SK-MEL-5 (cell line): Measurements from ENCODE around the gene DOCK10. TPM values are rescaled to one million over a fixed set of nuclear protein-coding genes. Genes with fewer than 3 reads are reported as not detected.
A peak's percentile ranks its signal among the peaks of the same experiment; 100 is the strongest.

ENCODE experiments used
- DNase-seq: peaks from one replicate; pipeline ENCODE4 v3.0.0-alpha.2; 2016; ENCODE audit warnings: low read depth, low spot score
- in situ Hi-C: cut with HindIII; loops from 2 replicates; pipeline ENCODE4 v1.10.0; 2016; ENCODE audit warnings: low sequenced_read_pairs, high pct_unique_total_duplicates, low pct_unique_long_range_greater_than_20kb
- total RNA-seq: library from RNA; depleted of rRNA; stranded (reverse); fragments of >200 nt; shearing (Covaris generic); gene quantifications from 2 replicates; pipeline ENCODE4 v1.2.3, GENCODE V29; 2014

The DOCK10 gene
- total RNA-seq, 1 experiment from 2014 or later, result 37.5 TPM

DNA sequence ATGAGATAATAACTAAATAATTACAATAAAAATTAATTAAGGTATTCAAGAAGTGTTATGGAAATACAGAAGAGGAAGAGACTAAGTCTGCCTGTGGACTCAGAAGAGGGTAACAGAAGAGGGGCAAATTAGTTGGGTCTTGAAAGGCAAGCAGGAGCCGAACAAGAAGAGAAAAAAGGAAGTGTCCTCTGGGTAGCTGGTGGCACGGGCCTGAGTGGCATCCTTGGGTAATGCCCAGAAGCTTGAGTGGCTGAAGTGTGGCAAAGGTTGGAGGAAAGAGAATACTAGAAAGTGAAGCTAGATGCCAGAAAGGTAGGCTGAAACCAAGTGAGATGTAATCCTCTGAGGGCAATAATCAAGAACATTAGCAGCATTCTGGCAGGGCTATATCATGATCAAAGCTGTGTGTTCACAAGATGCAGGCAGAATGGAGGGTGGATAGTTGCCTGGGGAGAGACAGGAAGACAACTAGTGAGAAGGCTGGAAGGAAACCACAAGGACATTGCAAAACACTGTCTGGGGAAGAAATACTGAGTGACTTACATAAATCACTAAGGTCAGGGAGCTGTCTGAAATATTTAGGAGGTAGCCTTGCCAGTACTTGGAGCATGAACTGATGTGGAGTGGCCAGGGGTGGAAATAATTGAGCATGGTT lies 16.2 kb downstream of the DOCK10 start:
- in situ Hi-C loops, result no loop called here
- DNase-seq, result peak; percentile 57

DNA sequence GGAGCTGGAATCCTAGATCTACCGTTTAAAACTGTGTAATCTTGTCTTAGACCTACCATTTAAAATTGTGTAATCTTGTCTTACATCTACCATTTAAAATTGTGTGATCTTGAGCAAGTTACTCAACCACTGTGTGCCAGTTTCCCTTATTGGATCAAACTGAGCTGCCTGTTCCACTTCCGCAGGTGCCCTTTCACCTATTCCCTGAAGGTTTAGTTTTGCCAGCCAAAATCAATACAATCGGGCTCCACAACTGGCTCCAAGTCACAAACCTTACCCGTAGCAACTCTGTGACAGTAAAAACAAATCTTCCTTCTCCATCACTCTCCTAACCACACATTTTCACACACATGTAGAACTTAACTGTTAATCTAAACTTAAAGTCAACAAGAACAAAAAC lies 20.1 kb downstream of the DOCK10 start:
- in situ Hi-C loops, result no loop called here
- no peak for DNase-seq

DNA sequence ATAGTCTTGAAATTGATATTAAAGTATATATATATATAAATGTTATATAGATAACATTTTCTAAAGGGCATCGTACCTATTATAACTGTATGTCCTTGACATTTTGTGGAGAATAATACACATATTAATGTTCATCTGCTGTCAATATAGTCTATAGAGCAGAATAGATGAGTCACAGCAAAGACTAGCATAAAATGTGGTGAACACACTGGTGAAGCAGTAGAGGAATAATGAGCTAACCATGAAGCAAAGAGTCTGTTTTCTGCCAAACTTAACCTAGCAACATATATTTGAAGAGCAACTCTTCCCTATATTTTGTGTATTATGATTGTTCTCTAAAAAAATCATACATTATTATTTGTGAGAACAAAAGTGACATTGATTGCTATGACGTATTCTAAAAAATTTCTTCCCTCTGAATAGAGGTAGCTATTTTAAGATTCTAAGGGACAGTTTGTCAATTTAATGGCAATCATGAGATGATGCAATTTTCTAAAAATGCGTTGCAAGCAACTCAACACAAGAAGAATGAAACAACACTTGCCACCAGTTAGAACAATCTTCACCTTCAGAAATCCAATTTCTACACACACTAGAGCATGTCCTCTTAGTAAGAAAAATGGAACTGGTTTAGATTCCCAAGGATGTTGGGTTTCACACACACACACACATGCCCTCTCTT lies 22.0 kb downstream of the DOCK10 start:
- DNase-seq, result peak; percentile 27
- in situ Hi-C loops, result no loop called here

DNA sequence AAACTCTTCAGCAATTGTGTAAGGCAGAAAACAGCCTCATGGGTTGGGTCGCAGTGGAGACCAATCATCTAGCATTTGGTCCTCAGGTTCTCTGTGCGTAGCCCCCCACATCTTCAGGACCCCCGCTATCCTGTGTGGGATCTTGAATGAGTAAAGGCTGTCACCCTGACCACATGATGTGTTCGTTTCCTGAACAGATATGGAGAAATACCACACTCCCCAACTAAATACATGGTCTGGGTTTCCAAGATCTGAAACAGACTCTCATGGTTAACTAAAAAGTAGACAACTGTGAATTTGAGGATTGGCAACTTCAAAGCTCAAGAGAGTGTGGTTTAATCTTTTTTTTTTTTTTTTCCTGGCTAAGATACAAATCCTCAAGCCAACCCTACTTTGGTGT lies 23.2 kb downstream of the DOCK10 start:
- no peak for DNase-seq
- in situ Hi-C loops, result no loop called here

DNA sequence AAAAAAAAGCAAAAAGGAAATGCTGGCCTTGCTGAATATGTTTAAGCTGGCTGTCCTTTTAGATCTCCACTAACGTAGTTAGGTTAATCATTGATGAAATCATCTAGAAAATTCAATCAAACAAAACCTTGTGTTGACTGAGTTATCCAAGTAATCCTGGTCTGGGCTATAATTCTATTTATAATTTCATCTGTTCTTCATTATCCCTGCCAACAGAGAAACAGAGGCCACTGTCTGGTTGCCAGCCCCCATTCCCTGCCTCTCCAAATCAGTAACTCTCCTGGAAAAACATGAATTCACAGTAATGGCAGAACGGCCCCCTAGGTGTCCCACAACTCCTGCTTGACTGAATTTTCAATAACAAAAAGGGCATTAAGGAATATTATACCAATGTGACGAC lies 24.6 kb downstream of the DOCK10 start:
- DNase-seq, result peak; percentile 29
- in situ Hi-C loops, result no loop called here

DNA sequence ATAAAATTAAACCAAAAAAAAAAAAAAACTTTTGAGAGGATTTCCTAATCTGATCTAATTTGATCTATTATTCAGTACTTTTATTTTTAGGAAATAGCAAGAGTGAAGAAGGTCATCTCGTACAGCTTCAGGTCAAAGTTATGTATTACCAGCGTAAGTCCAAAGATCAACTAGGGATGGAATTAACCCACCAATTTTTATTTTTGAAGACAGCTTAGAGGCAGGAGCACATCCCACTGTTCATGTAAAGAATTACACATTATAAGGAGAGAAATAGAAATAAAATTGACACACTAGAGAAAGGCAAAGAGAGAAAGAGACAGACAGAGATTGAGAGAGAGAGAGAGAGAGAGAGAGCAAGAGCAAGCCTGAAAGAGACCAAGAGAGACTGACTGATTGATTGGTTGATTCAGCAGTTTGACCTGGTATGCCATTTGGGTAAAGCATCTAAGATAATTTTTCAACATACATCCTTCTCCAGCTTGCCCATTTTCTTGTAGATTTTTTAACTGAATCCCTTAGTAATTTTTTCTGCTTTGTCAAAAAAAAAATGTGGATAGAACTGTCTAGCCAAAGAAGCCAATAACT lies 25.1 kb downstream of the DOCK10 start:
- DNase-seq, result no peak
- in situ Hi-C loops, result no loop called here

DNA sequence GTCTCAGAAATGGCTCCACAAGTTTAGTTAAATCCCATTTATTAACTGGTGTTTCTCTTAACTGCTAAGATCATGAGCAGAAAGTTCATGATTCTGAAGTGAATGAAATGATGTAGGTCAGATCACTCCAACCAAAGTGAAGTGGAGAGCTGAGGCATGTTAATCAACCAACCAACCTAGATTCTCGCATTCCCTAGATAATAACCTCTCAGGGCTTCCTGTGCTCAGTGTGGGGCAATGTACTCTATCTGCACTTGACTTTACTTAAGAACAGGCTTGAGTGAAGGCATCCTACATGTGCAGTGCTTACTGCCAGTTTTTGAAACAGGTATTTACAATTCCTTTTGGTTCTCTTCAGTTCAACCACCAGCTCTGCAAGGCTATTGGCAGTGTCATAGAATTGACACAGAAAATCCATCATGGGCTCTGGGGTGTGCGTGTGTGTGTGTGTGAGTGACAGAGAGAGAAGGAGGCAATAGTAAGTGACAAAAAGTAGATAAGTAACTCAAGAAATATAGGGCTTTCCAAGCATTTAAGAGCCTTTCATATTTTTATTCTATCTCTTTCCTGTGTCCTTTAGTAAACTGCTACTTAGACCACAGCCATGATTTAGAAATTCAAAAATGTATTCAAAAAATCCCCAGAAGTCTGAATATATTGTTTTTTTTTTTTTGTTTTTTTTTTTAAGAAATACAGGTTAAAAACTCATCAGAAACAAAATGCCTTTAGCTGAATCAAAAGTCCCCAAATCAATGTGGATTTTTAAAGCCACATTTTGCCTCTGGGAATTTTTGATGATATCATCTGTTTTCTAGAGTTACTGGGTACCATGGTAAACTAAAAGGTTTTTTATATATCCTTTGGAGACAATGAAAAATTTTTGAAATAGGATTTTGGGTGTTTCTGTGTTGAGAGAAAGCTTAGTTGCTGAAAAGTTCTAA lies 28.6 kb downstream of the DOCK10 start:
- no peak for DNase-seq
- in situ Hi-C loops, result no loop called here

DNA sequence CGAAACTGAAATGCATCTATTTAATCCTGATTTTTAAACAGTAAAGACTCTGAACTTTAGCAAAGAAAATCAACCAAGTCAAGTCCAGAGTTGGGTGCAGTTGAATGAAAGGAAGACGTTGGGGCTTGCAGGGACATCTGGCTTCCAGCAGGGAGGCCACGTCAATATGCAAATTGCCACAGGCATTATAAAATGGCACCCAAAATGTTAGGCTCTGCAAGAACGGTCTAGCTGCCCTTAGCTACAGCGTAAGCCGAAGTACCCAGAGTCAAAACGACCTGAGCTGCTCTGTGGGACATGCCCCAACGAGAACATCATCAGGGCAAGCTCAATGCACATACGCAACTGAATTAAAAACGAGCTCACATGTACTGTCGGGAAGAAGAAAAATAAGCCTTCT lies 30.7 kb downstream of the DOCK10 start:
- in situ Hi-C loops, result no loop called here
- DNase-seq, result no peak

DNA sequence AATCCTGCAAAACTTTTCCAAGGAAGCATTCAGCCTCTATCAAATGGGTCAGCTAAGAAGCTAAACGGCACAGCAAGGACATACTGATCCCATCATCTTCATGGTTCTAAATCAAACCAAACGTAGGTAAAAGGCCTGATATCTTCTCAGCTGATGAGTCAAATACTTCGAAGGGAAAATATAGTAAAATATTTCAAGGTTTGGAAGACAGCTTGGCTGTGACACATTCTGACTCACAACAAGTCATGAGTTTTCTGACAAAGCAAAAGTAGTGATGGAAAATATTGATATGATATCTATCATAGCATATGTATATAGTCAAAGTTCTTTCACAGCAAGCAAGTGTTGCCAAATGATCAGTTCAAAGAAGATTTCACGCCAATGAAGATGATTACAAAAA lies 31.5 kb downstream of the DOCK10 start:
- DNase-seq, result no peak

DNA sequence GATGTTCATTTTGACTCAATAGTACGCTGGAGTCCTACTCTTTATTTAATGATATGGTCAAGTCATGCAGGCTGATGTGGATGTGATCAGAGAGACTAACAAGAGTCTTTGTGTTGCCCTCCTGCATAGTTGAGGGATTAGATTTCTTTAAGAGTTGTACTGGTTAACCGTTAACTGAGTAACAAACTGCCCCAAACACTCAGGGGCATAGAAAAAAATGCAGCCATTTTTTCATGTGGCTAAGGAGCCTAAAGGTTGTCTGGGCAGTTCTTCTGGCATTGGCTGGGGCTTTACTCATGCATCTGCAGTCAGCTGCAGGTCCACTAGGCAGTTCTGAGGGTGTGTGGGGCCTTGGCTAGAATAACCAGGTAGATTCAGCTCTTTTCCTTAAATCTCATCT lies 32.5 kb downstream of the DOCK10 start:
- in situ Hi-C loops, result no loop called here
- DNase-seq, result no peak

More for the DNA sequence above, 31.5 kb downstream of the DOCK10 start:
- in situ Hi-C loops, result no loop called here

DNA sequence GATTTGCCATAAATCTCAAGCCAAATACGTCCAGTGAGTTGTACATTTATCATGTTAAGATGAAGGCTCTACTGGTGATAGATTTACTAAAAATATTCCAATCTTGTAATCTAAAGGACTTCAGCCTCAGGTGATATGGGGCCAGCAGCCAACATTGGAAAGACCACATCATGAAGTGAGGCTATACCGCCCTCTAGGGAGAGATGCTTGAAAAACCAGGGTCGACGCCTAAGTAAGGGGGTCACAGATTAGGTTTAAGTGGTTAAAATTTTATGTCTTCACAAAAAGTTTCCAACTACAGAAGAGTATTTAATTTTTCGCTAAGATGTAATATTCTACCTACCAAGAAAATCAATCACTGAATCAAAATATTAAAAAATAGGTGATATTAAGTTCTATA lies 33.3 kb downstream of the DOCK10 start:
- DNase-seq, result peak; percentile 64
- in situ Hi-C loops, result no loop called here

DNA sequence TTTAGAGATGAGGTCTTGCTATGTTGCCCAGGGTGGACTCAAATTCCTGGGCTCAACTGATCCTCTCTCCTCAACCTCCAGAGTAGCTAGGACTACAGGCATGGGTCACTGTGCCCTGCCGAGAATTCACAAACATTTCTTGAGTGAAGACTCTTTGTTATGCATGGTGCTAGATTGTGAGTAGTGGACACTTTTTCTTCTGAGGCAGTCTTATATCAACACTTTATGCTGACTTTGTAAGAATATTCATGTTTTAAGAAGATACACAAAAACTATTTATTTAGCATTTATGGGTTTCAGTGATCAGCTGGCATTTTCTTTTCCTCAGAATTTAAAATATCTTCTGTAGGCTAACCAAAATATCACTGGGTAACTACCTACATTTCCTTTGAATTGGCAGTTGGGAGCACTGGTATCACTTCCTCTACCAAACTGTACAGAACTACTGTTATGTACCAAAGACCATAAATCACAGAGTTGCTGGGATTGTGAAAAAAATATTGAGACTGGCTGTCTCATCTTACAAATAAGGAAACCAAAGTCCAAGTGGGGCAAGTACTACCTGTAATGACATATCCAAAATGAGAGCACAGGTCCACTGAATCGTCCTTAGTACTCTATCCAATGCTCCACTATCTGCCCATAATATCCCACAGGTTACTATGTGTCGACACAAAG lies 34.0 kb downstream of the DOCK10 start:
- in situ Hi-C loops, result no loop called here

DNA sequence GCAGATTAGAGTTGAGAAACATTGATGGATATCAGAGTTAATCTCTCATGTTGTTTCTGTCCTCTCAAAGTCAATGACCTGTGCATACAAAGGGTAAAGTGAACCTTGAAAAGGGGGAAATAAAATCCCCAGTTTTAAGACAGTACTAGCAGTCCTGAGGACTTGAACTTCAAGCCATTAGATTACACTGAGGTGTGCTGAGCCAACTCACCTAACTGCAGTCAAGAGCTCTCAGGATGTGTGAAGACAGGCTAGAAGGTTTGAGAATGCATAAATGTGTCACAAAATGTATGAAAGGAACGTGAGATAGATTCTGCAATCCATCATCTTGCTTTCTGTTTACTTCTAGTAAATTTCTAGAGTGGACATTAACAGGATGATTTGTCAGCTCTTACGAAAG lies 35.5 kb downstream of the DOCK10 start:
- in situ Hi-C loops, result no loop called here
- no peak for DNase-seq

More for the DNA sequence above, 34.0 kb downstream of the DOCK10 start:
- no peak for DNase-seq

DNA sequence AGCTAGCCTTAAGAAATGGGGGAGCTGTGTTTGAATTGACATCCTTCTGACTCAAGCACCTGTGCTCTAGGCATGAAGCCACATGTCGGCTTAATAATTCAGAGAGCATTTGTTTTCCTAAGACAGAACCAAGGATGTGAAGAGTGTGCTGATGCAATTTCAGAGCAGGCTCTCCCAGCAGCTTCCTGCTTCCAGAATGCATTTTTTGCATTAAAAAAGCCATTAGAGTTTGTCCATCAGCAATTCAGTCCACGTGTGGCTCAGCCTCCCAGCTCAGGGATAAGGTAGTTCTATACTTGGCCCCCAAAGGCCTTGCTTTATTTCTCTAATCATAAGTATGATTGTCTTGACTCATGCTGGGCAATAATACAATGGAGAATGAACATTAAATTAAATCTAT lies 37.7 kb downstream of the DOCK10 start:
- in situ Hi-C loops, result no loop called here
- DNase-seq, result no peak

DNA sequence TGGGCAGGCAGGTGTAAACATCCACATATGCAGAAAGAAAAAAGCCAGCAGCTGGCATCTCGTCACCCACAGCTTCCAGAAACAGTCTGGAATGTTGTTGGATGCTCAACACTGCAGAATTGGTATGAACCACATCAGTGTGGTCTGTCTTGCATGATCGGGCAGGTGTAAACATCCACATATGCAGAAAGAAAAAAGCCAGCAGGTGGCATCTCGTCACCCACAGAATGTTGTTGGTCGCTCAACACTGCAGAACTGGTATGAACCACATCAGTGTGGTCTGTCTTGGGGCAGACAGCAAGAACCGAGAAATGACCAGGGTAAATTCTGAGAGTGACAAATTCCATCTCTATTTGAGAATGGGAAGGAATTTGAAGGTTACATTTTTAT lies 39.6 kb downstream of the DOCK10 start:
- DNase-seq, result no peak
- in situ Hi-C loops, result no loop called here

DNA sequence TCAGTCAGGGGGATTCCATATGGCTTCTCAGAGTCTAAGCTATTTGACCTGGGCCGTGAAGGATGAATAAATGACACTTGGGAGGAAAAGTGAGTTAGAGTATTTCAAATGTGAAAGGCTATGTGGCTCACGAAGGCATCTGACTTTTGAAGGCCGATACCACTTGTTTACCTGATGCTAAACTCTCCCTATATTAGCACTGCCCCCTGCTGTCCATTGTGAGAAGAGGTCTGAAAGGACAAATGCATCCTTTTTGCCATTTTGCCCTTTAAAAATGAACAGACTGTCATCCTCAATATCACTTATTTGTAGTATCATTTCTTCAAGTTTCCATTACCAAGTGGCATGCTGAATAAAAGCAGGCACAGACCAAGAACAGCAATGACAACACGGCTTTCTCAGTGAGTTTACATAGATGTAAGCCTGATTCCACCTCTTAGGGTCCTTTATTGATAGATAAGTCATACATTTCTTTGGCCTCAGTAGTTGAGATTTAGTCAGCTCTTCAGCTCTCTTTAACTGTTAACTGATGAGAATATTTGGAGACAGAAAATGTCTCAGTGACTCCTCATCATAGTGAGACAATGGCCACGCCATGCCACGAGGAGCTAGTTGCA lies 40.1 kb downstream of the DOCK10 start:
- in situ Hi-C loops, result no loop called here
- DNase-seq, result peak; percentile 84

DNA sequence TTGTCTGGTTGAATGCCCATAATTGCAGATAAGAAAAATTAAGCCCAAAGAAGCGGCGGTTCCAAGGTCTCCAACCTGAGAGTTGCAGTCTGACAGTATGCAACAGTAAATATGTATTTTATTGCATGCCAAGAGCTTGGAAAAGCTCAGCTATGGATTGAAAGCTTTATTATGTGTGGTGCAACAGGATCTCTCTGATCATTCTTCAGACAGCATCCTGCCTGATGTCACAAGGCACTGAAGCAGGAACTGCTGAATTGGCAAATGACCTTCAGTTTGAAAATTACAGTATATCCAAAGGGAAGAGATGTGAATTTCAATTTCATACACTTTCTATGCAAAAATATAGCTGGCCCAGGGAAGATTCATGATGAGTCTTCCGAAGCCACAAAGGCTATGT lies 42.5 kb downstream of the DOCK10 start:
- in situ Hi-C loops, result loop anchor here (25.0 kb wide), 1 partner anchor 162 kb away; no protein-coding TSS in a partner anchor
- peak; percentile 56 for DNase-seq
